HG02798 (cell line): Measurements from ENCODE around the gene ALDOA.

Experiments
- ATAC-seq: cut with Tn5 transposase; IDR thresholded peaks from one replicate; pipeline ENCODE4 v1.9.1; 2021; ENCODE audit warnings: mild to moderate bottlenecking; ENCODE audit not compliant: unreplicated experiment, poor library complexity

ALDOA gene

GRCh38 chr16:30087181-30087898, 21.8 kb downstream of the ALDOA start:
- no peak for ATAC-seq

GRCh38 chr16:30088237-30088831, 22.8 kb downstream of the ALDOA start:
- ATAC-seq, result no peak

GRCh38 chr16:30088832-30089624, 23.5 kb downstream of the ALDOA start:
- ATAC-seq, result no peak

- no peak for ATAC-seq
These were observed 25.2 kb downstream of the ALDOA start for GRCh38 chr16:30090610-30091331.

- ATAC-seq, result peak; percentile 75
These were observed 26.2 kb downstream of the ALDOA start, which contains the start of gene TBX6 for GRCh38 chr16:30091474-30092372. TBX6 (minus strand) TSS chr16:30091924; CDS start chr16:30091193, 731 bp downstream.

- ATAC-seq, result peak; percentile 45
These were observed 26.9 kb downstream of the ALDOA start for GRCh38 chr16:30092373-30093010.

GRCh38 chr16:30094541-30095165, 29.1 kb downstream of the ALDOA start:
- no peak for ATAC-seq

- no peak for ATAC-seq
These were observed 29.9 kb downstream of the ALDOA start for GRCh38 chr16:30095166-30096078.

GRCh38 chr16:30096105-30096861, 30.7 kb downstream of the ALDOA start, which contains the start of gene YPEL3:
YPEL3 (minus strand) TSS chr16:30096213; CDS start chr16:30095482, 731 bp downstream.
- peak; percentile 67 for ATAC-seq

GRCh38 chr16:30096862-30097563, 31.5 kb downstream of the ALDOA start:
- no peak for ATAC-seq

GRCh38 chr16:30104090-30104489, 38.5 kb downstream of the ALDOA start:
- ATAC-seq, result no peak

- ATAC-seq, result no peak
These were observed 38.9 kb downstream of the ALDOA start for GRCh38 chr16:30104492-30104891.

- ATAC-seq, result no peak
These were observed 42.7 kb downstream of the ALDOA start for GRCh38 chr16:30108059-30108850.

GRCh38 chr16:30110661-30111060, 45.1 kb downstream of the ALDOA start:
- ATAC-seq, result no peak
